Right atrium auricular region (tissue), 2 donors: Measurements from ENCODE around the gene SLC13A4. TPM values are rescaled to one million over a fixed set of nuclear protein-coding genes. Genes with fewer than 3 reads are reported as not detected.

Experiments used
- DNase-seq: peaks from one replicate; pipeline ENCODE4 v3.0.0-alpha.2; 2019; ENCODE audit warnings: low spot score
- H3K27ac ChIP-seq, 2 donors: fragments of 200-600 bp; sonication (generic); 1 replicate in 1 of 2; 2 replicates in 1 of 2; pipeline ENCODE4 v1.5.1; 2016 to 2019
- H3K27me3 ChIP-seq, 2 donors: fragments of 200-600 bp; sonication (generic); one replicate each; pipeline versions ENCODE4 v1.5.1 to v1.6.0; 2017 to 2019
- H3K36me3 ChIP-seq: fragments of 200-600 bp; sonication (generic); one replicate; pipeline ENCODE4 v1.5.1; 2016
- H3K4me1 ChIP-seq, 2 donors: fragments of 200-600 bp; sonication (generic); one replicate each; pipeline versions ENCODE4 v1.5.1 to v1.6.0; 2017 to 2019
- H3K4me3 ChIP-seq, 2 donors: fragments of 200-600 bp; sonication (generic); 1 replicate in 1 of 2; 2 replicates in 1 of 2; pipeline ENCODE4 v1.5.1; 2017 to 2019; ENCODE audit warnings: mild to moderate bottlenecking in 1 of 2, moderate library complexity in 1 of 2
- H3K9me3 ChIP-seq, 2 donors: fragments of 200-600 bp; sonication (generic); one replicate each; pipeline ENCODE4 v1.5.1; 2019
- total RNA-seq, 2 donors: library from RNA; depleted of rRNA; stranded (reverse); fragments of >200 nt; gene quantifications; one replicate each; pipeline ENCODE4 v1.1.0, GENCODE V29; 2016
- TF ChIP-seq, protein P1 (sequence below), 2 donors: fragments of 200-600 bp; sonication (generic); IDR thresholded peaks; one replicate each; pipeline ENCODE4 v1.5.1; 2019; ENCODE audit warnings: antibody characterized with exemption in 2 of 2

Gene SLC13A4
- total RNA-seq, 2 donors from 2014 or later = 0.12 TPM; not detected in 1

DNA sequence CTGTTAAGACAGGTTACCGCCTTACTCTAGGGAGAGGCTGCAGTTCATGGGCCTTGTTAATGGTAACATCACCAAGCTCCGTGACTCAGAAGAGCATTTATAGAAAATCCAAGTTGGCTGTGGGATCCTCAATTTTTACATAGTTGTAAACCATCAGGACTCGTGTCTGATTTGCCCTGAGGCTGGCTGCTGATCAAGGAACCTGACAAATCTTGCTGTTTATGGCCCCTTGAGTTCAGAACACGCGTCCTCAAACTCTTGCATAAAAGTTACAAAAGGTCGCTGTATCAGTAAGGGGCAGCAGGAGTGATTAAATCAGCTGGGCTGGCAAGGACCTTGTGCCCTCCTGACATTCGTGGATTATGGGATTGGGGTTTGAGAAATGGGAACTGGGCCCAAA, 4.6 kb downstream of the SLC13A4 start:
- Histone ChIP-seq H3K9me3 (no peaks in the 10 kb centered on the region), H3K27ac (no peak overlapping the region), H3K27me3 (no peaks in the 10 kb centered on the region), H3K4me3 (no peak overlapping the region), H3K36me3 (no peaks in the 10 kb centered on the region), H3K4me1 (peaks cover 0 to 5% of the 10 kb centered on the region in 2 donors)
- TF ChIP-seq, protein P1, sequence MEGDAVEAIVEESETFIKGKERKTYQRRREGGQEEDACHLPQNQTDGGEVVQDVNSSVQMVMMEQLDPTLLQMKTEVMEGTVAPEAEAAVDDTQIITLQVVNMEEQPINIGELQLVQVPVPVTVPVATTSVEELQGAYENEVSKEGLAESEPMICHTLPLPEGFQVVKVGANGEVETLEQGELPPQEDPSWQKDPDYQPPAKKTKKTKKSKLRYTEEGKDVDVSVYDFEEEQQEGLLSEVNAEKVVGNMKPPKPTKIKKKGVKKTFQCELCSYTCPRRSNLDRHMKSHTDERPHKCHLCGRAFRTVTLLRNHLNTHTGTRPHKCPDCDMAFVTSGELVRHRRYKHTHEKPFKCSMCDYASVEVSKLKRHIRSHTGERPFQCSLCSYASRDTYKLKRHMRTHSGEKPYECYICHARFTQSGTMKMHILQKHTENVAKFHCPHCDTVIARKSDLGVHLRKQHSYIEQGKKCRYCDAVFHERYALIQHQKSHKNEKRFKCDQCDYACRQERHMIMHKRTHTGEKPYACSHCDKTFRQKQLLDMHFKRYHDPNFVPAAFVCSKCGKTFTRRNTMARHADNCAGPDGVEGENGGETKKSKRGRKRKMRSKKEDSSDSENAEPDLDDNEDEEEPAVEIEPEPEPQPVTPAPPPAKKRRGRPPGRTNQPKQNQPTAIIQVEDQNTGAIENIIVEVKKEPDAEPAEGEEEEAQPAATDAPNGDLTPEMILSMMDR (IDR thresholded peaks at IDR 0.05) = no peak
- no peak for DNase-seq

DNA sequence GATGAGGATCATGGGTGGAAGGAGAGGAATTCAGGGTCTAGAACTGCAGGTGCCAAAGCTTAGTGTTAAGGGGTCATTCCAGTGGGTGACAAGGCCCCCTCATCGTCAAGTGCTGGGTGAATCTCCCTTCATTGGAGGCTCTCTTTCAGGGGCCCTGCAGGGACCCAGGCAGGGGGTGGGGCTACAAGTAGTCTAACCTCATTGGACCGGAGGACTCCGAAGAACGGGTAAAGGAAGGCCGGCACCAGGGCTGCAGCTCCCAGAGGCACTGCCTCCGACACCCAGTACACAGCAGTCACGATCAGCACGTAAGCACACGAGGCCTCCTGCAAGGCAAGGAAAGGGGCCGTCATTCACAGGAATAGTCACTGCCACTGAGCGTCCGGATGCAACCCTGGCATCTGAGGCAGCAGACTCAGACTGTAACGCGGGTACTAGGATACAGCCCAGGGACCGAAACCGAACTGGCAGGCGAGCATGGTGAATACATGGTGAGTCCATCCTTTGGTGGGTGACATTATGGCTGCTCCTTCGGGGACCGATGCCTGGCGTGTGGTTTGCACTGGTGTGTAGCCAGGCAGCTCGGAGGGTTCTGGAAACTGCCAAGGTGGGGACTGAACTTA, 6.7 kb downstream of the SLC13A4 start:
- TF ChIP-seq, protein P1 (IDR thresholded peaks at IDR 0.05) = no peak
- H3K9me3 ChIP-seq = no peaks in the 10 kb centered on the region
- DNase-seq = no peak
- H3K4me3 ChIP-seq = no peak overlapping the region
- no peaks in the 10 kb centered on the region for H3K27me3 ChIP-seq
- H3K27ac ChIP-seq = no peak overlapping the region
- peaks cover 0 to 15% of the 10 kb centered on the region in 2 donors for H3K4me1 ChIP-seq
- no peaks in the 10 kb centered on the region for H3K36me3 ChIP-seq

DNA sequence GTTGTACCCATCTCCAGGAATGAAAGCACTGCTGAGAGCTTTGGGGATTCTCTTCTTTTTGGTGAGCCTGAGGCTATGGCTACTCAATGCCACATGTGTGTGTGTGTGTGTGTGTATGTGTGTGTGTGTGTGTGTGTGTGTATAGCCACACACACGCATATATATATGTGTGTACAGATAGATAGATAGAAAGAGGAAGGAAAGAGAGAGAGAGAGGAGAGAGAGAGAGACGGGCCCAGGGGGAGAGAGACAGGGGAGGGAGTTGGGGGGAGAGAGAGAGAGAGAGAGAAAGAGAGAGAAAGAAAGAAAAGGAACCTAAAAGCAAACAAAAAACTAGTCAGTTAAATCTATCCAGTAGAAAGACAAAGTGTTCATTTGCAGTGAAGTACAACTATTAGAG, 8.3 kb downstream of the SLC13A4 start:
- H3K9me3 ChIP-seq = no peaks in the 10 kb centered on the region
- H3K36me3 ChIP-seq = no peaks in the 10 kb centered on the region
- no peak overlapping the region for H3K4me3 ChIP-seq
- DNase-seq = no peak
- H3K27ac ChIP-seq = no peak overlapping the region
- H3K4me1 ChIP-seq = peaks cover 0 to 15% of the 10 kb centered on the region in 2 donors
- no peaks in the 10 kb centered on the region for H3K27me3 ChIP-seq
- TF ChIP-seq, protein P1 (IDR thresholded peaks at IDR 0.05) = no peak

DNA sequence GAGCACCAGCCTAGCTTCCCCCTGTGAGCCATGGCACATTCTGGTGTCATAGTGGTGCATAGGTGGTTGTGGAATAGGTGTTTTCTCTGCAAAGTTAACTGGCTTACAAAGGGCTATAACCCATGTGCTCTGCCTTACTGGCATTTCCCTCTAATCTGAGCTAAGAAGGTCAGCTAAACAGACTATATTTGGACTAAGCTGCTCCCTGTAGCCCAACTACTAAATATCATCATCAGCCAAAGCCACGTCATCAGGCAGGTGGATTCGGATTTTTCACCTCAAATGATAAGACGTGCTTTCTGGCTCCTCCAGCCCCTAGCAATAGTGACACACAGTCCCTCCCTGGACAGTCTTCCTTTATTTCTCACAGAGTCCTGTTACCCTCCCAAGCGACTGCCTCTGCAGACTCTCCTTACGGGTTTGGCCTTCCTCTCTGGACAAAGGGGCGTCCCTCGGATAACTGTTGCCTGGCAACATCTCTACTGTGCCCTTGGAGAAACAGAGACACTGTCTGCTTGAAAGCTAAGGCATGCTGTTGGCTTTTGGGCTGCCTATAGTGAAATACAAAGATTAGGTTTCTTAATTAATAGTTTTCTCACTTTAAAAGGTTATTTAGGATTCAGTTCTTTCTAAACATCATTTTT, 9.1 kb downstream of the SLC13A4 start:
- TF ChIP-seq, protein P1 (IDR thresholded peaks at IDR 0.05) = no peak
- H3K27me3 ChIP-seq = no peaks in the 10 kb centered on the region
- no peak for DNase-seq
- no peaks in the 10 kb centered on the region for H3K36me3 ChIP-seq
- no peak overlapping the region for H3K27ac ChIP-seq
- peaks cover 0 to 15% of the 10 kb centered on the region in 2 donors for H3K4me1 ChIP-seq
- H3K9me3 ChIP-seq = no peaks in the 10 kb centered on the region
- no peak overlapping the region for H3K4me3 ChIP-seq

DNA sequence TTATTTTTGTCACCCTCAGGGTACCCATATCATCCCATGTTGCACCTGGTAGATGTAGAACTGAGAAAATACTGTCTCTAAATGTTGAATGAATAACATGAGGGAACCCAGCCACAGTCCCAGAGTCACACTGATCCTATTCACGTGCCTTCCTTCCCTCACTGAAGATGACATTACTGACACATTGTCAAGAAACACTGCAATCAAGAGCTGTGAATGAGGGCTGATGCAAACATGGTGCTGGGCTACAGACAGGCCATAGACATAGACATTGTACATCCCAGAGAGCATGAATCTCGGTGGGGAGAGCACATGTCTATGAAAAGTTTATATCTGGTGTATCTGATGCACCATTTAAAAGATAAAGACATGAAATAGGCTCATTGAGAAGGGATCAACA, 9.8 kb downstream of the SLC13A4 start:
- Histone ChIP-seq H3K4me1 (peaks cover 0 to 15% of the 10 kb centered on the region in 2 donors), H3K27ac (no peak overlapping the region), H3K27me3 (no peaks in the 10 kb centered on the region), H3K4me3 (no peak overlapping the region), H3K36me3 (no peaks in the 10 kb centered on the region), H3K9me3 (no peaks in the 10 kb centered on the region)
- TF ChIP-seq, protein P1 (IDR thresholded peaks at IDR 0.05) = no peak
- no peak for DNase-seq
